ENCODE data around the gene VPS4A.

- TF ChIP-seq CTCF (IDR thresholded peaks at IDR 0.05) (no peak), POLR2A (IDR thresholded peaks at IDR 0.05) (no peak)
These were observed 12.9 kb downstream of the VPS4A start for GRCh38 chr16:69324013-69324531.

All from testis (tissue), 2 donors.